Endothelial cell of hepatic sinusoid (primary cell): Measurements from ENCODE around the gene CERS6.
"Not testable (repeated sequence)": the region's sequence is repeated elsewhere in the genome, so short reads cannot be mapped to it uniquely, and the experiment has no call there.

ENCODE experiments used
- in situ Hi-C: cut with HindIII; loops from 2 replicates; pipeline ENCODE4 v1.10.0; 2017; ENCODE audit warnings: low sequenced_read_pairs

The CERS6 gene

GRCh38 chr2:168749297-168749696 lies 293.2 kb downstream of the CERS6 start:
- in situ Hi-C loops, result no loop called here

GRCh38 chr2:168751104-168751740 lies 295.1 kb downstream of the CERS6 start:
- in situ Hi-C loops, result no loop called here

GRCh38 chr2:168752361-168752760 lies 296.3 kb downstream of the CERS6 start:
- in situ Hi-C loops, result no loop called here

GRCh38 chr2:168753765-168754329 lies 297.8 kb downstream of the CERS6 start:
- in situ Hi-C loops, result no loop called here

- in situ Hi-C loops, result no loop called here
Observed at GRCh38 chr2:168757223-168757622, 301.2 kb downstream of the CERS6 start.

- in situ Hi-C loops, result no loop called here
Observed at GRCh38 chr2:168758970-168759820, 303.1 kb downstream of the CERS6 start.

GRCh38 chr2:168765401-168765800 lies 309.3 kb downstream of the CERS6 start:
- in situ Hi-C loops, result no loop called here

GRCh38 chr2:168766600-168766999 lies 310.5 kb downstream of the CERS6 start:
- in situ Hi-C loops, result no loop called here

GRCh38 chr2:168767258-168767657 lies 311.2 kb downstream of the CERS6 start:
- in situ Hi-C loops, result no loop called here

- in situ Hi-C loops, result not testable (repeated sequence)
Observed at GRCh38 chr2:168768357-168768756, 312.3 kb downstream of the CERS6 start.

- in situ Hi-C loops, result no loop called here
Observed at GRCh38 chr2:168770796-168771195, 314.7 kb downstream of the CERS6 start.

- in situ Hi-C loops, result no loop called here
Observed at GRCh38 chr2:168772704-168773103, 316.6 kb downstream of the CERS6 start.

GRCh38 chr2:168773128-168773527 lies 317.1 kb downstream of the CERS6 start:
- in situ Hi-C loops, result no loop called here

- in situ Hi-C loops, result no loop called here
Observed at GRCh38 chr2:168773719-168774521, 317.8 kb downstream of the CERS6 start.

- in situ Hi-C loops, result no loop called here
Observed at GRCh38 chr2:168775837-168776236, 319.8 kb downstream of the CERS6 start.

- in situ Hi-C loops, result loop anchor here (5.0 kb wide), 1 partner anchor 52 kb away; no protein-coding TSS in a partner anchor
Observed at GRCh38 chr2:168780669-168781071, 324.6 kb downstream of the CERS6 start.

GRCh38 chr2:168781191-168781817 lies 325.2 kb downstream of the CERS6 start:
- in situ Hi-C loops, result loop anchor here (5.0 kb wide), 1 partner anchor 51 kb away; no protein-coding TSS in a partner anchor

GRCh38 chr2:168782271-168782670 lies 326.2 kb downstream of the CERS6 start:
- in situ Hi-C loops, result loop anchor here (5.0 kb wide), 1 partner anchor 50 kb away; no protein-coding TSS in a partner anchor

- in situ Hi-C loops, result loop anchor here (5.0 kb wide), 1 partner anchor 47 kb away; no protein-coding TSS in a partner anchor
Observed at GRCh38 chr2:168784993-168785392, 328.9 kb downstream of the CERS6 start.

- in situ Hi-C loops, result no loop called here
Observed at GRCh38 chr2:168787098-168787781, 331.2 kb downstream of the CERS6 start.
